H9 (cell line): ENCODE measurements around the gene NPTN. TPM values are rescaled to one million over a fixed set of nuclear protein-coding genes. Genes with fewer than 3 reads are reported as not detected.

Source experiments
- DNase-seq: peaks from one replicate; pipeline ENCODE4 v3.0.0-alpha.2; 2017
- H2AFZ ChIP-seq: one replicate; pipeline ENCODE4 v1.6.1; 2013; ENCODE audit warnings: mild to moderate bottlenecking, low read length, control low read depth, moderate library complexity
- H2AK5ac ChIP-seq: 2 replicates; pipeline ENCODE4 v1.6.1; 2013; ENCODE audit warnings: low read length, control low read depth, mixed read lengths; ENCODE audit not compliant: insufficient read length
- H2BK120ac ChIP-seq: one replicate; pipeline ENCODE4 v1.6.1; 2013; ENCODE audit warnings: low read depth, mild to moderate bottlenecking, low read length, control low read depth, inconsistent platforms; ENCODE audit not compliant: poor library complexity, severe bottlenecking
- H2BK12ac ChIP-seq: 2 replicates; pipeline ENCODE4 v1.6.1; 2013; ENCODE audit warnings: low read length, control low read depth, mixed read lengths, low read depth; ENCODE audit not compliant: insufficient read length
- H2BK15ac ChIP-seq: 2 replicates; pipeline ENCODE4 v1.6.1; 2013; ENCODE audit warnings: low read depth, low read length, control low read depth
- H2BK20ac ChIP-seq: one replicate; pipeline ENCODE4 v1.6.1; 2013; ENCODE audit warnings: low read depth, mild to moderate bottlenecking, low read length, control low read depth, inconsistent platforms; ENCODE audit not compliant: poor library complexity, severe bottlenecking
- H2BK5ac ChIP-seq: 2 replicates; pipeline ENCODE4 v1.6.1; 2013; ENCODE audit warnings: low read length, control low read depth, mixed read lengths; ENCODE audit not compliant: insufficient read length
- H3K14ac ChIP-seq: 2 replicates; pipeline ENCODE4 v1.6.1; 2013; ENCODE audit warnings: low read length, control low read depth; ENCODE audit not compliant: insufficient read depth
- H3K18ac ChIP-seq: 2 replicates; pipeline ENCODE4 v1.6.1; 2013; ENCODE audit warnings: low read depth, mild to moderate bottlenecking, mixed read lengths, low read length, control low read depth; ENCODE audit not compliant: insufficient read length
- H3K23ac ChIP-seq: 2 replicates; pipeline ENCODE4 v1.6.1; 2013; ENCODE audit warnings: low read length, control low read depth, mixed read lengths, low read depth; ENCODE audit not compliant: insufficient read length
- H3K23me2 ChIP-seq: 2 replicates; pipeline ENCODE4 v1.6.1; 2013; ENCODE audit warnings: low read depth, mild to moderate bottlenecking, mixed read lengths, low read length, control low read depth; ENCODE audit not compliant: insufficient read length, poor library complexity, severe bottlenecking
- H3K27ac ChIP-seq: 2 replicates; pipeline ENCODE4 v1.5.1; 2013; ENCODE audit warnings: low read length, control low read depth, mixed read lengths, low read depth; ENCODE audit not compliant: insufficient read length
- H3K27me3 ChIP-seq: 2 replicates; pipeline ENCODE4 v1.6.1; 2013; ENCODE audit warnings: low read length, control low read depth, inconsistent platforms; ENCODE audit not compliant: insufficient read depth
- H3K4ac ChIP-seq: 2 replicates; pipeline ENCODE4 v1.6.1; 2013; ENCODE audit warnings: low read depth, mild to moderate bottlenecking, control low read depth, inconsistent platforms, low read length, moderate library complexity
- H3K4me1 ChIP-seq: 2 replicates; pipeline ENCODE4 v1.6.1; 2013; ENCODE audit warnings: low read length, control low read depth, inconsistent platforms; ENCODE audit not compliant: insufficient read depth
- H3K4me2 ChIP-seq: 2 replicates; pipeline ENCODE4 v1.6.1; 2013; ENCODE audit warnings: low read length, control low read depth, mixed read lengths; ENCODE audit not compliant: insufficient read length, insufficient read depth
- H3K56ac ChIP-seq: 2 replicates; pipeline ENCODE4 v1.6.1; 2013; ENCODE audit warnings: low read depth, mild to moderate bottlenecking, mixed read lengths, low read length, control low read depth; ENCODE audit not compliant: insufficient read length
- H3K79me1 ChIP-seq: 2 replicates; pipeline ENCODE4 v1.6.1; 2013; ENCODE audit warnings: low read depth, mild to moderate bottlenecking, moderate library complexity, low read length, control low read depth, inconsistent platforms; ENCODE audit not compliant: insufficient read depth, poor library complexity, severe bottlenecking
- H3K79me2 ChIP-seq: 2 replicates; pipeline ENCODE4 v1.6.1; 2013; ENCODE audit warnings: low read length, control low read depth, inconsistent platforms; ENCODE audit not compliant: insufficient read depth
- H3K9ac ChIP-seq: 2 replicates; pipeline ENCODE4 v1.6.1; 2013; ENCODE audit warnings: low read length, control low read depth, mixed read lengths; ENCODE audit not compliant: insufficient read length; ENCODE audit errors: extremely low read depth
- H3K9me3 ChIP-seq: one replicate; pipeline ENCODE4 v1.6.1; 2013; ENCODE audit warnings: low read depth, low read length, inconsistent platforms; ENCODE audit not compliant: control insufficient read depth
- H3T11ph ChIP-seq: one replicate; pipeline ENCODE4 v1.6.1; 2013; ENCODE audit warnings: mild to moderate bottlenecking, low read length, control low read depth, inconsistent platforms
- H4K20me1 ChIP-seq: one replicate; pipeline ENCODE4 v1.6.1; 2013; ENCODE audit not compliant: control insufficient read depth, insufficient read length, insufficient read depth
- H4K5ac ChIP-seq: 2 replicates; pipeline ENCODE4 v1.6.1; 2013; ENCODE audit warnings: low read depth, mild to moderate bottlenecking, mixed read lengths, low read length, control low read depth; ENCODE audit not compliant: insufficient read length
- H4K8ac ChIP-seq: replicated peaks from 2 replicates; pipeline ENCODE4 v1.6.1; 2013; ENCODE audit warnings: low read length, control low read depth, mixed read lengths, low read depth; ENCODE audit not compliant: insufficient read length
- H4K91ac ChIP-seq: 2 replicates; pipeline ENCODE4 v1.6.1; 2013; ENCODE audit warnings: low read depth, mild to moderate bottlenecking, moderate library complexity, mixed read lengths, low read length, control low read depth; ENCODE audit not compliant: insufficient read length
- H3K27ac Mint-ChIP-seq, 3 experiments: 2 replicates in 2 of 3; 3 replicates in 1 of 3; pipeline ENCODE4 v1.8.0; 2020 to 2021; ENCODE audit warnings: mixed read lengths in 3 of 3, mild to moderate bottlenecking in 1 of 3, moderate library complexity in 1 of 3
- H3K27me3 Mint-ChIP-seq: 2 replicates; pipeline ENCODE4 v1.8.0; 2021; ENCODE audit warnings: low read depth, mild to moderate bottlenecking, moderate library complexity, mixed read lengths
- H3K36me3 Mint-ChIP-seq, 3 experiments: 2 replicates in 2 of 3; 3 replicates in 1 of 3; pipeline ENCODE4 v1.8.0; 2020 to 2021; ENCODE audit warnings: low read depth in 3 of 3, mixed read lengths in 3 of 3; ENCODE audit not compliant: insufficient read depth in 1 of 3
- H3K4me1 Mint-ChIP-seq, 2 experiments: 2 replicates each; pipeline ENCODE4 v1.8.0; 2020; ENCODE audit warnings: mixed read lengths in 2 of 2
- H3K4me3 Mint-ChIP-seq, 2 experiments: 2 replicates in 1 of 2; 3 replicates in 1 of 2; pipeline ENCODE4 v1.8.0; 2020 to 2021; ENCODE audit warnings: mild to moderate bottlenecking in 2 of 2, mixed read lengths in 2 of 2, moderate library complexity in 1 of 2
- H3K9me3 Mint-ChIP-seq, 2 experiments: 2 replicates in 1 of 2; 3 replicates in 1 of 2; pipeline ENCODE4 v1.8.0; 2020; ENCODE audit warnings: mild to moderate bottlenecking in 2 of 2, mixed read lengths in 2 of 2, moderate library complexity in 1 of 2
- CTCF ChIP-seq: fragments of 200-600 bp; sonication (generic); conservative IDR thresholded peaks from 3 replicates; pipeline ENCODE4 v1.8.0; 2021; ENCODE audit warnings: antibody characterized with exemption, mild to moderate bottlenecking
- WGBS: extraction: QIAGEN DNeasy Blood & Tissue Kit; methylation state at CpG from one replicate; pipeline ENCODE4 v1.1.7; 2013; ENCODE audit warnings: missing lambda C conversion rate, low lambda C conversion rate, mixed read lengths; ENCODE audit not compliant: insufficient read length; ENCODE audit errors: extremely low coverage; 5-methylcytosine and 5-hydroxymethylcytosine counted together
- total RNA-seq: library from RNA; stranded (reverse); gene quantifications from 2 replicates; pipeline ENCODE4 v1.2.1, GENCODE V29; 2021

The NPTN gene
- total RNA-seq, 1 experiment from 2014 or later = 89.1 TPM

- Histone ChIP-seq H2BK20ac (no peak overlapping the region), H3K27me3 (no peaks in the 10 kb centered on the region), H4K8ac (no peak overlapping the region), H3K14ac (no peak overlapping the region), H4K91ac (no peak overlapping the region), H3K4me1 (peaks cover 8% of the 10 kb centered on the region; the same call in 1 of the 2 replicates), H2BK5ac (no peak overlapping the region), H3K79me2 (peaks cover 37% of the 10 kb centered on the region; the same call in 1 of the 2 replicates), H3K4me2 (no peak overlapping the region), H4K20me1 (no peaks in the 10 kb centered on the region), H3T11ph (no peak overlapping the region), H3K56ac (no peak overlapping the region), H3K9me3 (no peaks in the 10 kb centered on the region), H2BK120ac (no peak overlapping the region), H3K27ac (no peak overlapping the region), H3K79me1 (peaks cover 9% of the 10 kb centered on the region), H2AK5ac (no peak overlapping the region), H2BK12ac (no peak overlapping the region), H2AFZ (no peak overlapping the region), H3K23ac (no peak overlapping the region), H2BK15ac (no peak overlapping the region), H3K23me2 (peaks cover 9% of the 10 kb centered on the region), H3K18ac (no peak overlapping the region), H3K9ac (no peak overlapping the region), H3K4ac (no peak overlapping the region), H4K5ac (no peak overlapping the region)
- Mint-ChIP-seq H3K36me3 (no peaks in the 10 kb centered on the region), H3K27me3 (no peaks in the 10 kb centered on the region), H3K4me1 (peaks cover 56 to 57% of the 10 kb centered on the region in 2 experiments), H3K4me3 (no peak overlapping the region), H3K27ac (no peak overlapping the region; a peak in 1 of 7 replicates), H3K9me3 (no peaks in the 10 kb centered on the region)
- no peak for DNase-seq
- no peak for TF ChIP-seq CTCF
- 100% methylated on average over 1 of the region's 2 CpGs for WGBS
Measured at GRCh38 chr15:73628102-73628501, 5.1 kb downstream of the NPTN start.
